ENCODE data around the gene ZSCAN5A. TPM values are rescaled to one million over a fixed set of nuclear protein-coding genes. Genes with fewer than 3 reads are reported as not detected.

The ZSCAN5A gene
- total and polyA plus RNA-seq, 4 donors: 6.4 to 15.0 (median 12.8) TPM

DNA sequence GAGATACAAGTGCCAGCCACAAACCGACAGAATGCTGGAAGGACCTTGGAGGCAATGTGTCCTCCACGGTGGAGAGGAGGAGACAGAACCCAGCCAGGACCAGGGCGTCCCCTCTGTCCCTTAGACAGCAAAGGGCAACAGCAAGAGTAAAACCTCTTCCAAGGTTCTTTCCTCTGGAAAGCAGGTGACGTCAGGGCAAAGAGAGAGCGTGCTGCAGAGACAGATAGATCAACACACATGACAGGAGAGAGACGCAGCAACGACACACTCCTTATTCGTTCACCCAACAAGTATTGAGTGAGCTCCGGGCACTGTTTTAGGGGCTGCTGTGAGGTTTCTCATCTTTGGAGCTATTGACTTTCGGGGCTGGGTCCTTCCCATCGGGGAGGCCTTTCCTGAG, 140.1 kb downstream of the ZSCAN5A start:
- Histone ChIP-seq H3K27ac (ENCODE audit: low read depth, low read length) (no peak overlapping the region), H3K4me3 (ENCODE audit: low read depth, low read length) (no peak overlapping the region), H3K4me1 (ENCODE audit: control insufficient read depth, insufficient read depth, low read length) (no peaks in the 10 kb centered on the region), H3K36me3 (ENCODE audit: control insufficient read depth, insufficient read depth, low read length) (no peaks in the 10 kb centered on the region), H3K27me3 (ENCODE audit: control insufficient read depth, insufficient read depth, low read length) (peaks cover 2% of the 10 kb centered on the region), H3K9me3 (ENCODE audit: control insufficient read depth, insufficient read depth, low read length) (no peaks in the 10 kb centered on the region)
- peak in 1 of 6 donors; percentile 11 for DNase-seq (ENCODE audit: low read depth in 4 of 6, low spot score in 6 of 6)
- WGBS (ENCODE audit: insufficient coverage): 49% methylated on average over 10 of the region's 11 CpGs

GRCh38 chr19:56174086-56174485, 140.6 kb downstream of the ZSCAN5A start:
- Histone ChIP-seq H3K4me3 (ENCODE audit: low read depth, low read length) (no peak overlapping the region), H3K36me3 (ENCODE audit: control insufficient read depth, insufficient read depth, low read length) (no peaks in the 10 kb centered on the region), H3K9me3 (ENCODE audit: control insufficient read depth, insufficient read depth, low read length) (no peaks in the 10 kb centered on the region), H3K4me1 (ENCODE audit: control insufficient read depth, insufficient read depth, low read length) (no peaks in the 10 kb centered on the region), H3K27me3 (ENCODE audit: control insufficient read depth, insufficient read depth, low read length) (peaks cover 2% of the 10 kb centered on the region), H3K27ac (ENCODE audit: low read depth, low read length) (no peak overlapping the region)
- no peak for DNase-seq (ENCODE audit: low read depth in 4 of 6, low spot score in 6 of 6)
- 29% methylated on average over 5 of the region's 9 CpGs for WGBS (ENCODE audit: insufficient coverage)

Small RNAs within 50 kb of the gene (small RNA-seq; reads per million reads assigned to genes)
- not detected for gene RF00019 (ENCODE audit: low replicate concordance)

Other genes with a start within 250 kb of the ZSCAN5A start
- 10 to 100 TPM in 1 of 2 donors, 1 to 10 TPM in 1; 8.9 to 20.7 TPM for gene ZNF787, start 193.5 kb downstream of the ZSCAN5A start, total RNA-seq
- 10 to 100 TPM; 26.4 to 27.4 TPM for gene ZNF787, start 193.5 kb downstream of the ZSCAN5A start, polyA plus RNA-seq (ENCODE audit: insufficient read length in 2 of 2)
- gene ZNF444, start 173.6 kb downstream of the ZSCAN5A start, total RNA-seq: 10 to 100 TPM; 10.0 to 23.5 TPM
- 10 to 100 TPM; 44.5 to 54.9 TPM for gene ZNF444, start 173.6 kb downstream of the ZSCAN5A start, polyA plus RNA-seq (ENCODE audit: insufficient read length in 2 of 2)
- not detected for gene GALP, start 138.8 kb downstream of the ZSCAN5A start, total RNA-seq
- gene GALP, start 138.8 kb downstream of the ZSCAN5A start, polyA plus RNA-seq (ENCODE audit: insufficient read length in 2 of 2): not detected
- under 1 TPM in 1 of 2 donors, not detected in 1; 0.11 TPM for gene ZSCAN5B, start 117.1 kb downstream of the ZSCAN5A start, total RNA-seq
- under 1 TPM in 1 of 2 donors, not detected in 1; 0.17 TPM for gene ZSCAN5B, start 117.1 kb downstream of the ZSCAN5A start, polyA plus RNA-seq (ENCODE audit: insufficient read length in 2 of 2)
- not detected for gene ZSCAN5C, start 112.6 kb downstream of the ZSCAN5A start, total RNA-seq
- not detected for gene ZSCAN5C, start 112.6 kb downstream of the ZSCAN5A start, polyA plus RNA-seq (ENCODE audit: insufficient read length in 2 of 2)
- not detected for gene EDDM13, start 42.1 kb downstream of the ZSCAN5A start, total RNA-seq
- gene EDDM13, start 42.1 kb downstream of the ZSCAN5A start, polyA plus RNA-seq (ENCODE audit: insufficient read length in 2 of 2): 1 to 10 TPM; 1.2 to 3.9 TPM
- 1 to 10 TPM; 7.7 to 8.7 TPM for gene ZNF582, start 78.7 kb upstream of the ZSCAN5A start, total RNA-seq
- 1 to 10 TPM; 5.3 to 7.2 TPM for gene ZNF582, start 78.7 kb upstream of the ZSCAN5A start, polyA plus RNA-seq (ENCODE audit: insufficient read length in 2 of 2)
- gene ZNF583, start 89.5 kb upstream of the ZSCAN5A start, total RNA-seq: 10 to 100 TPM; 20.0 to 22.2 TPM
- 10 to 100 TPM; 13.5 to 14.0 TPM for gene ZNF583, start 89.5 kb upstream of the ZSCAN5A start, polyA plus RNA-seq (ENCODE audit: insufficient read length in 2 of 2)
- gene ZNF667, start 162.5 kb upstream of the ZSCAN5A start, total RNA-seq: 10 to 100 TPM; 16.7 to 19.4 TPM
- gene ZNF667, start 162.5 kb upstream of the ZSCAN5A start, polyA plus RNA-seq (ENCODE audit: insufficient read length in 2 of 2): 10 to 100 TPM; 18.9 to 19.8 TPM
- gene ZNF471, start 193.0 kb upstream of the ZSCAN5A start, total RNA-seq: 10 to 100 TPM; 15.5 to 16.3 TPM
- 10 to 100 TPM; 19.5 to 30.5 TPM for gene ZNF471, start 193.0 kb upstream of the ZSCAN5A start, polyA plus RNA-seq (ENCODE audit: insufficient read length in 2 of 2)
- 10 to 100 TPM; 15.6 to 22.5 TPM for gene ZFP28, start 224.1 kb upstream of the ZSCAN5A start, total RNA-seq
- gene ZFP28, start 224.1 kb upstream of the ZSCAN5A start, polyA plus RNA-seq (ENCODE audit: insufficient read length in 2 of 2): 10 to 100 TPM; 22.1 to 25.8 TPM